Activated naive CD4-positive, alpha-beta T cell treated with anti-CD3 and anti-CD28 coated beads, Interleukin-2, amount 50 U/mL, for 16 hours (primary cell): ENCODE results near the gene EPHB1.
"Not testable (repeated sequence)": the region's sequence is repeated elsewhere in the genome, so short reads cannot be mapped to it uniquely, and the experiment has no call there.

Source experiments
- DNase-seq: peaks from one replicate; pipeline ENCODE4 v3.0.0-alpha.2; 2020

EPHB1 gene

DNA sequence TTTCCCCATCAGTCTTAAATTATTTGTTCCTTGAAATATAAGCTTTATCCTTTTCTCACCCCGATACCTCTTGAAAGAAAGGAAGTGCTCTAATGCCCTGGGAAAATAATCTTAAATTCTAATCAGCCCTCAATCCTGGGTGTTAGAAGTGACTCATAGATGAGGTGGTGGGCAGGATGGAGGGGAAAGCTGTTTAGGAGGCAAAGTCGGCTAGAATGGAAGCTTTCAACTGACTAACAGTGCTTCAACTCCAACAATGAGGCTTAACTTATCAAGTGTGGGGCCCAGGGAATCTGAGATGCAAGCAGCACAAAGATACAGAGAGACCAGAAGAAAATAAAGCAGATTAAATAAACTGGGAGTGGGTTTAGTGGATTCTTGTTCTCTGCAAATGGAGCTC is 175.8 kb downstream of the EPHB1 start:
- DNase-seq: no peak

DNA sequence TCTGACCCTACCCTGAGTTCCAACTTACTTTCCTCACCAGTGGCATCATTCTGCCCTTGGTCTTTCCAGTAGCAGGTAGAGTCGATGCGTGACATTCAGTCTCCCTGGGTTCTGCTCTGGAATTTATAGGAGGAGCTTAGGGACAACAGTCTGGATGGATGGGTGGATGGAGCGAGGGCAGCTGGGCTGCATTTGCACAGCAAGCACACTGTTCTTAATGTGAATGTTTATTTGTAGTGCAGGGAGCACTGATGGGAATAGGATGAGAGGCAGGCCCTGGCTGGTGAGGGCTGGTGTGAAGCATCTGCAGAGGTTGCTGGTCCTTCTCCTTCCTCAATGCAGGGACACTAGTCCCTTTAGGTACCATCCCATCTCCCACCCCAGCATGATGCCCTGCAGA is 176.2 kb downstream of the EPHB1 start:
- no peak for DNase-seq

DNA sequence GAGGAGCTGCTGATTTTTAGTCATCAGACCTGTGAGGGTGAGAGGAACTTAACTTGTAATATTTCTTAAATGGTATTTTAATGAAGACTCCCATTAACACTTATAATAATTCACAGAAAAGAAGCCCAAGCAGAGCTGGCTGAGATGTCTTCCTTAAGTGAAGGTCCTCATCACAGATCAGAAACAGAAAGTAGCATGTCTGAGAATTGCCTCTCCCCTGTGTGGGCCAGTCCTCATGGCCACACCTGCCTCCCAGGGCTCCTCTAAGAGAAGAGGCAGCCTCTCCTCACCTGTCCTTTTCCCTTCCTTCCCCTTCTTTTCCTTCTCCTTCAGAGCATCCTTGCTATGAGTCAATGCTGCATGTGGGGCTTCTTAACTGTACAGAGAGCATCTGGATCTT is 176.8 kb downstream of the EPHB1 start:
- DNase-seq: not testable (repeated sequence)

DNA sequence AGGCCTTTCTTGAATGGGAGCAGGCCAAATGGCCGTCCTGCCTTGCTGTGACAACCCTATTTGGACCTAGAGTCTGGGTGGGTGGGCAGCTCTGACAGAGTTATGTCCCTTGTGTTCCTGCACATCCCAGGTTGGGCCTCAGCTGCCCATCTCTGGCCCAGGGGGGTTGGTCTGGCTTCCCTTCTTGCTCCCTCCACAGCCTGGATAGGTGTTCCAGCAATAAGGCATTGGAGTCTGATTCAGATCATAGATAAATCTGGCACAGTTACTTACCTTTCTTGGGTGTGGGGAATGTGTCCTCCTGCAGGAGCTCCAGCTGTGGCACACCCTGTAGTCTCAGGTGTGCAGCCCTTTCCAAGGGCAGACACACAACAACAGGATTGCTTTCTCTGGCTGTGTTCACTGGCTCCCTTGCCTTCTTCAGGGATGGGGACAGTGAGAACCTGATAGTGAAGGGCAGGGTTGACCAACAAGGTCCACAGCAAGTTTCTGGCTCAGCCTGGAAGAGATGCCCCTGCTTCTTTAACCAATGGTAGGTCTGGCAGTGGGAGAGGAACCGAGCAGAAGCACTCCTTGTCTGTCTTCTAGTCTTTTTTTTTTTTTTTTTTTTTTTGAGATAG is 177.9 kb downstream of the EPHB1 start:
- no peak for DNase-seq

DNA sequence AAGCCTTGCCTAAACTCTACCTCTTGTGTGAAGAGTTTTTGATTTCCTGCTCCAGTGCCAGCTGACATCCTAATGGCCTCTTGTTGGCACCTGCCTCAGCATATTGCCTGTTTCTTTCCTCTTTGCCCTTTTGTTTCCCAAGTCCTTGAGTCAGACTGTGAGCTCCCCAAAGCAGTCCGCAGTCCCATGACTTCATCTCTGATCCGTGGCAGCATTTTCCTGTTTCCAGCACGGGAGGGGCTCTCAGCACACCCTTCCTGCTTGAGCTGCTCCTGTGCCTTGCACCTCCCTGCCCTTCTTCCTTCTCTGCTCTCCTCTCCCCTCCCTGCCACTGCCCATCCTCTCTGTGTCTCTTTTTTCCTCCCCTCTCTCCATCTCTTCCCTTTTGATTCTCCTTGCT is 179.6 kb downstream of the EPHB1 start:
- DNase-seq: no peak

DNA sequence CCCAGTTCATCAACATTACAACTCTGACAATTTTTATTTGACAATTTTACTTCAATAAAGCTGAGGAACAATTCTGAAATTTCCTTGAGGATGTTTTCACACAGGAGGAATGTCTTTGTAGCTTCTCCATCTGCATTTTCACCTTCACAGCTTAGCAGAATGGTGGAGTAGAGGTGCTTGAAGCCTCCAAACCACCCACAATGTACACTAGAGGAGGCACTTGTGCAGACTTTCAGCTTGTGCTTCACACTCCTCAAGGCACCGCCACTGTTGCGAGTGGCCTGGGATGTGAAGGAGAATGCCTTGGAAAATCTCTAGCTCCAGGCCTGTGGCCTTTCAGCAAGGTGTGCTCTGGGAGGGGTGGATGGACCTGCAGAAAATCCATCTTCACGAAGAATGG is 181.9 kb downstream of the EPHB1 start:
- no peak for DNase-seq

DNA sequence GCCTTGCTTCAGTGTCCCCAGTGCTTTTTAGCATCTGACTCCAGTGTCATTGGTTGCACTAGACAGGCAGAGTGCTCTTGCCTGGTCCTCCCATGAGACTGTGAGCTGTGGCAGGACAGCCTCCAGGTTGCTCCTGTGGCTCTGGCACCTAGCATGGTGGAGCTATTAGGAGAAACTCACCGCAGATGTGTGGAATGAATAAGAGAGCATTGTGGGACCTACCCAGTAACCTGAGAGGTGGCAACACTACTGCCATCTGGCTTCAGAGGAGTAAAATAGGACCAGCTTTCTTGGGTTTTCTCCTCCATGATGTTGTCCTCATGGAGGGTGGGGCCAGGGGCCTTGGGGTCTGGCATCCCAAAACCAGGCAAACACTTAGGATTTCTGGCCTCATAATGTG is 183.6 kb downstream of the EPHB1 start:
- no peak for DNase-seq

DNA sequence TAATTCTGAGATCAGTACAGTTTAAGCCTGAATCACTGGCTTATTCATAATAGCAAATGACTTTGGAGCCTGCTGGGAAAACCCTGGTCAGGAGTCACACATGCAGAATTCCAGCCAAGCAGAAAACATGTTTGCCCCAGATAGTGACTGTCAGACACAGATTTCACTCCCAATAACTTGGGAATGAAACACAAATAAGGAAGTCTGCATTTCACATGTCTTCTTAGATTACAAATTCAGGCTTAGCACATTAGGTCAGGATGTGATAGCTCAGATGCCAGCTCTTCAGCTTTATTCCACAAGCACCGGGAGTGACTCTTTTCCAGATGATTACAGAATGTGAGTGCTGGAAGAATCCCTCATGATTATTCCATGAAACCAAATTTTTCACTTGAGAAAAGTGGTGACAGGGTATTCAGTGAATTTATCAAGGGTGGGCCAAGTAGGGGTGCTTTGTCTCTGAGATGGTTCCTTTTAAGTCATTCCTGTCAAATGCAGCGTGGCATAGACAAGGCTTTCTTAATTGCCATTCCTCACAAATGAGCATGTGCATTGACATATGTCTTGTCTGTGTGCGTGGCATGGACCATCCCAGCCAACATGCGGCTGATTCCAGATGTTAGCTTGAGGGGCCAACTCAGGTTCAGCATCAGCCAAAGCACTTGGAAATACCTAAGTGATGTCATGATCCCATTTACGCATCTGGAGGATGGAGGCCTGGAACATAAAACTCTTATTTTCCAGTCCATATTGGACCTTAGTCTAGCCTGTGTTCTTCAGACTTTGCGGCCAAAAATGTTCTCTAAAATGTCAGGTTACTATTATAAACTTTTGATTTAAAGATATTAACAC is 191.0 kb downstream of the EPHB1 start:
- DNase-seq: no peak

DNA sequence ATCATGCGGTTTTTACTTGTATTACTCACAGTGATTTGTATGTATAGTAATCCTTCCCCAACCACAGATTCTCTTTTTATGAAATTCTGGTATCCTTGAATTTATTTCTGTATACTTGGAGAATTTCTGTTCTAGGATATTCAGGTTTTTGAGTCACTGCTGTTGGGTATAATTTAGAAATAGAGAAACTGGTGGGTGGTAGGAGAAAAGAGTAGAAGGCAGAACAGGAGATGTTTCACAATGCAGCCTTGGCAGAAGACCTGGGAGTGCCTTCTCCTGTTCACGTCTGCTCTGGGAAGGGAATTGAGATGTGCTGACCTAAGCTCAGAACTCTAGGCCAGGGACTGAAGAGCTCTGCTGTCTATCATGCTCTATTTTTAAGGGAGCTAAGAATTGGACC is 193.6 kb downstream of the EPHB1 start:
- no peak for DNase-seq

DNA sequence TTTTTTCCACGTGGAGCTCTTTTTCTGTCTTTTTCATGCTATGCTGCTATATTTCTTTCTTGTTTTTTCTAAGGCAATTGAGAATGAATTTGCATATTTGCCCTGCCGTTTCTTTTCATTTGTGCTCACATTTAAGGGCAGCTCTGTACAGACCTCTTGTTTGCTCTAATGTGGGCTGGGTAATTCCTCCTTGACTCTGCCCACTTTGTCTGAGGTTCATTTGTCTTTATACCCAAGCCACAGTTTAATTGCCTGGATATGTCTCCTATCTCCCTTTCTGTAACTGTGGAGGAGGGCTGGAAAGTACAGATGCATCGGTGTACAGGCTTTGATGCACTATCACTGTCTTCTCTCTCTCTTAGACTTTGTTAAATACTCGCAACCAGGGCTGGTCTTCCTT is 195.9 kb downstream of the EPHB1 start:
- DNase-seq: no peak

DNA sequence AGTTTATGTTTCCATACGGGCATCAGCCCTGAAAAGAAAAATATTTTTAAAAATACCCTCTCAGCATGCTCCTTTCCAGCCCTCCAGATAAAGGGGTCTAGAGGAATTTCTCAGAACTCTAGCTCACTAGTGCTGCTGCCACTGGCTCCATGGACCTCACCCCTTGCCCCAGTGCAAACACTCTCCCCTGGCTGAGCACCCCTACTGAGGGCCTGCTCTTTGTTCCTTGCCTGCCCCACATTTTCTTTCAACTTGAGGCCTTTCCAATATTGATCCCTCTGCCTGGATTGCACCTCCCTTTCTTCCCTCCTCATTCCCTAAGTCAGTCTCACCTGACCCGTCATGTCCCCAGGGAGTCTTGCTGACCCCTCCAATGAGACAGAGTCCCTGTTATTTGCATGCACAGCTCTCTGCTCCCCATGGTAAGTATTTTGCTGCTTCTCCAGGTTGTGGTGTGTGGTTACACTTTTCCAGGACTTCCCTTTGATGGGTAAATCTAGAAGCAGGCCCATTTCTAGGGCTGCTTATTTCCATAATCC is 196.5 kb downstream of the EPHB1 start:
- DNase-seq: no peak

DNA sequence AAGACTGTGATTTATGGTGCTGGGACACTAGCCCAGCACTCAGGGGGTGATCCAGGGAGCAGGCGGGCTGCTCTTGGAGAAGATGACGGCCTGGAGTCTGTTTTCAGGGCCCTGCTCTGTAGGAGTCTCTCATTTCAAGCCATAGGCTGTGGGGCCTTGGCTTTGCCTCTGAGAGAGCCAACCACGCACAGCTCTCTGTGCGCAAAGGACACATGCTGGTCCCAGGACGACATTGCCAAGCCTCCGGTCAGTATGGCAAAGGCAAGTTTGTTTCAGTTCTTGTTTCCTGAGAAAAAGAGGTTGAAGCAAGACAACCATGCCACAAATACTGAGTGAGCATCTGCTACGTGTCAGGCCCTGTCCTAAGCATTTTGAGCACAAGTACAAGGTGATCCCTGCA is 197.1 kb downstream of the EPHB1 start:
- DNase-seq: no peak

DNA sequence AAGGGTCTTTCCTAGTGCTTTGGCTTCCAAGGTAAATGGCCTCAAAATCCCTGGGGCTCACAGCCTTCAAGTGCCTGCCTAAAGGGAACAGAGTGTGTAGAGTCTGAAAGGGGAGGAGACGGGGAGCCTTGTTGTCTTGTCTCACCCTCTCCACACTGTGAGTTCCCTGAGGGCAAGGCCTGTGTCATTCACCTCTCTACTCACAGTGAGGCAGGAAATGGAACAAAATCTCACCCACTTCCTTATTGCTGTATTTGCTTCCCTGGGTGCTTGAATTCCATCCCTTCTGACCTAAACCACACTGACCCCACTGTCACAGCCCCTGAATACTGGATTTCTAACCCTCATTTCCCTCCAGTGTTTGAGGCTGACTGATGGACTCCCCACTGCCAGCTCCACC is 197.5 kb downstream of the EPHB1 start:
- DNase-seq: no peak

DNA sequence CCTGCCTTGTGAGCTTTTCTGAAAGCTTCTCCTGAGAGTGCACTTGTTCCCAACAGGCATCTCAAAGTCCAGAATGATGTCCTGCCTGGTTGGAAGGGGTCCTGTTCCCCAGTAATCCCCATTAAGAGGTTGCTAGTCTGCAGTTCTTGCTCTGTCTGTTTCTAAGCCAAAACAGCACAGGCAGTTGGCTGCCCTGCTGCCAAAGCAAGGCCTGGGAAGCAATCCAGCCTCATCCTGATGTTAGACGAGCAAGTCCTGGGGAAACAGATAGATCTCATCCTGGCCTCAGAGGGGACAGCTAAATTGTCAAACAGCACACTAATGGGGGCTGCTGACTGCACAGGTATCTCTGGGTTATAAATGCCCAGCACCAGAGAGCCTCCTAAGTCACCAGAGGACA is 198.0 kb downstream of the EPHB1 start:
- no peak for DNase-seq

DNA sequence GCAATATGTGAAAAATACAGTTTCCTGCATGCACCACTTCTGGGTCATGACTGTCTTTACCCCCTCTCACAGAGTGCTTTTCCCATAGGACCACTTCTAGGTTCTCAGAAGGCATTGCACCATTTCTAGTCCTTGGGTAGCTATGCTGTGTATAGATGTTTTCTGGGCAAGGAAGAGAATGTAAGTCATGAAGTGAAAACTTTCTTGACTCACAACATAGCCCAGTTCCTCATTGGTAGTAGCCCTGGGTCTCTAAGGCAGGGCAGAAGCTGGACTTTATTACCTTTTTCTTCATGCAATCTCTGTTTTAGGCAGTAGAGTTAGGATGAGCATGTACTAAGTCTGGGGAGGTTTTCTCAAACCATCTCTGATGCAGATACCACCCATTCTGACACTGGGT is 203.1 kb downstream of the EPHB1 start:
- DNase-seq: no peak

DNA sequence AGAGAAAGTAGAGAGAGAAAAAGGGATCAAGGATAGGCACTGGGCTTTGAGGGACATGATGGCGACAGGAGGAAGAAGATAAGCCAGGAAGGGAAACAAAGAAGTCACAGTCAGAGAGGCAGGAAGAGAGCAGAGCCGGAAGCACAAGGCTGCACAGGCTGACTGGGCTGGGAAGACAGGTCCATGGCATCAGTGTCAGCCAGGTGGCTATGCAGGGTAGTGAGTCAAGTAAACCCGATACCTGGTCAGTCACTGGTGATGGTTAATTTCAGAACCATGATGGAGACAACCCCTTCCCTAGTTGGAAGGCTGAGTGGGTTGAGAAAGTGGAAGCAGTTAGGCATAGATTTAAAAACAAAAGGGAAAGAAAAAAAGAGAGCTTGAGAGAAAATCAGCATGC is 203.8 kb downstream of the EPHB1 start:
- no peak for DNase-seq

DNA sequence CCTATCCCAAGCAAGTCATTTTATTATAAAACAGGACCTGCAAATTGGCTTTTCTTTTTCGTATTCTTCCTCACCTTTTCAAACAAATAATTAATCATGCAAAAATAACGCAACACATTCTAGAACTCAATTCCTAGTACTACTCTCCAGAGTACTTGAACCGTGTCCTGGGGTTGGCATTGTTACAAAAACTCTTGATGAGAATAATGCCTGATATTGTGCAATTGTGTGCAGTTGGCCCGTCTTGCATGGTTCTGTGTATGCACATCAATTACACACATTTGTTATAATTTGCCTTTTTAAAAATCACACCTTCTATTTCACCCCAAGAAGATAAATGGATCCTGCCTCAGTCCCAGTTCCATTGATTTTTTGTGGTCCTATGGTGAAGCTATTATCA is 205.4 kb downstream of the EPHB1 start:
- no peak for DNase-seq

DNA sequence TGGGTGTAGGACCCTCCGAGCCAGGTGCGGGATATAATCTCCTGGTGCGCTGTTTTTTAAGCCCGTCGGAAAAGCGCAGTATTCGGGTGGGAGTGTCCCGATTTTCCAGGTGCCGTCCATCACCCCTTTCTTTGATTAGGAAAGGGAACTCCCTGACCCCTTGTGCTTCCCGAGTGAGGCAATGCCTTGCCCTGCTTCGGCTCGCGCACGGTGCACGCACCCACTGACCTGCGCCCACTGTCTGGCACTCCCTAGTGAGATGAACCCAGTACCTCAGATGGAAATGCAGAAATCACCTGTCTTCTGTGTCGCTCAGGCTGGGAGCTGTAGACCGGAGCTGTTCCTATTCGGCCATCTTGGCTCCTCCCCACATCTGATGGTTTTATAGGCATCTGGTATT is 210.6 kb downstream of the EPHB1 start:
- not testable (repeated sequence) for DNase-seq

DNA sequence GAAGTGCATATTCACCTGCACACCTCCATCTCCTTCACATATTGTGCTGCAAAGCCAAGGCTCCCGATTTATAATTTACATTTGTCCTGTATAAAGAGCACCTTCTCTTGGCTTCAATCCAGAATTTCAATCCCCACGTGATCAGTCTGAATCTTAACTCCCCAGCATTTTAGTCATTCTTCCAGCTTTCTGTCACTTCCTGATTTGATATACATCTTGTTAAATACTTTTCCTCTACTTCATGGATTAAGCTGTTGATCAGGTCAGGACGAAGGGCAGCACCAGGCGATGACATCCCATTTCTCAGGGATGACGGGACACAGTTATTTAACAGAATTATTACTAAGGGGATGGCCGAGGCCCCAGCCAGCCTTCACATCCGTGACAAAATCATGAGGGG is 212.5 kb downstream of the EPHB1 start:
- no peak for DNase-seq

DNA sequence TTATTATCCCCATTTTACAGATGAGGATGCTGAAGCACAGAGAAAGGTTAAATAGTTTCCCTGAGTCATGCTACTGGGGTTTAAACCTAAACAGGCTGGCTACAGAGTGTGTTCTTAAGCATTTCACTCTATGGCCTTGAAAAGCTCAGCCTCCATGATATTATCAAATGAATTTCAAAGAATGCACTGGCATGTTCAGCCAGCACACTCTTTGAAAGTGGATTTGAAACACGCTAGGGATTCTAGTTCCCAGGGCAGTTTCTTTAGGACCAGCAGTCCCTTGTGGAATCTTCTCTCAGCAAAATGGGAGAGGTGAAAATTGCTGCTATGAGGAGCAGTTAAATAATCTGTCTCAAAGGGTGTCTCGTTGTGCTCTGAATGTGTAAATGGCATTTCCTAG is 213.3 kb downstream of the EPHB1 start:
- no peak for DNase-seq

DNA sequence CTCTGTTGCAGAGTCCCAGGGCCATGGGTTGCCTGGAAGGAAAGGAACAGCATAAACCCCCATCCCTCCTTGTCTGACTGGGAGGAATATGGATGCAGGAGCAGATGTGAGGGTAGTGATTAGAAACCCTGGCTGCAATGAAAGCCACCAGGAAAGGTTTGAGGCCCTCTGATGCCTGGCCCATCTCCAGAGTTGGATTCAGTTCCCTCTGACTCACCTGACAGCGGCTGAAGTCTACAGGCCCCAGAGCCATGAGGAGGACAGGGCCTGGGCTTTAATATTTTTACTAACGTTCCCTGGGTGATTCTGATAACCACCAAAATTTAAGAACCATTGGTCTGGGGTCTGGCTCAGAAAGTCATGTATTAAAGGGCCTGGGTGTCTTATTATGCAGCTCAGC is 214.0 kb downstream of the EPHB1 start:
- DNase-seq: no peak

DNA sequence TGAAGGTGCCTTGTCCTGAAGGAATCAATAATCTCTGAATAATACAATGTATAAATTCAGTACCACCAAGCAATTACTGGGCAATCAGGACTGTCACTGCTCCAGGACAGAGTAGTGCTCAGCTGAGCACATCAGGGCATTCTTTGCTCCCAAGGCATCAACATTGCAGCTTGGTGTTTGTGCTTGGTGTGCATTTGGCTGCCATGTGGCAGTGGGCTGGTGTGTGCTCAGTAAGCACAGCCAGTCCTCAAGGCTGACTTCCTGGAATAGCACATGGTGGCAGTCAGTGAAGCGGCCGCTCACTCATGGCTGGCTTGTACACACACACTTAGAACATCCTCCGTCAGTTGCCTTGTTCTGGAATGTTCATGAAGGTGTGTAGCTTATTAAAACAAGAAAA is 217.0 kb downstream of the EPHB1 start:
- DNase-seq: no peak

DNA sequence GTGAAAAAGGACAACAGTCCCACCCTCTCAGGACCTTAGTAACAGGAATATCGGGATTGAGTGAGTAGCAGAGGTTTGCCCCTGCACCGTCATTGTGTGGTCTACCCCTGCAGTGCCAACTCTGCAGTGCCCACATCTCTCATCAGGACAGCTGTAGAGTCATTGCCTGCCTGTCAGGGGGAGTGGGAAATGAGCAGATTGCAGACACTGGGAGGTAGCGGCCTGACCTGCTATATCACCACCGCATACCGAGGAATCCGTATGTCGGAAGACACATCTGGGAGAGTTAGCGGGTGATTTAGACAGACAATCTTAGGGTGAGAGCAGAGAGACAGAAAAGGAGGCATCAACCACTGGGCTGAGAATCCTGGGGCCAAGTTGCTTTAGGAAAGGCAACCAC is 218.1 kb downstream of the EPHB1 start:
- no peak for DNase-seq

DNA sequence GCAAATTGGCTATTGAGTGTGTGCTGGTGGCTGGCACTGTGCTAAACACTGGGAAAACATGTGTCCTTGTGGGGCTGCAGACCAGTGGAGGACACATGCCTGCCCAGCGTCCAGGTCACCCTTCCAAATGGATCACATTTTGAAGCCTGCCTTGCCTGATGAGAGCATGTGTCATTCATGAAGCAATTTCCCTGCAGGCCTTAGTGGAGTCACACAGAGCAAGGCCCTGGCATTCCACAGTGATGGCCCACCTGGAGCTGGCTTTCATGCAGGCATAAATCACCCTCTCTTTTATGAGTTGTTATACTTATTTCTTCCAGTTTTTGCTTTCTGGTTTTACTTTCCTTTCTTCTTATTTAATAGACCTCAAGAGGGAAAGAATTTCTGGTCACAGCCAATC is 219.5 kb downstream of the EPHB1 start:
- no peak for DNase-seq
